ENCODE results near the gene BCL2L14.

The BCL2L14 gene, protein sequence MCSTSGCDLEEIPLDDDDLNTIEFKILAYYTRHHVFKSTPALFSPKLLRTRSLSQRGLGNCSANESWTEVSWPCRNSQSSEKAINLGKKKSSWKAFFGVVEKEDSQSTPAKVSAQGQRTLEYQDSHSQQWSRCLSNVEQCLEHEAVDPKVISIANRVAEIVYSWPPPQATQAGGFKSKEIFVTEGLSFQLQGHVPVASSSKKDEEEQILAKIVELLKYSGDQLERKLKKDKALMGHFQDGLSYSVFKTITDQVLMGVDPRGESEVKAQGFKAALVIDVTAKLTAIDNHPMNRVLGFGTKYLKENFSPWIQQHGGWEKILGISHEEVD

DNA sequence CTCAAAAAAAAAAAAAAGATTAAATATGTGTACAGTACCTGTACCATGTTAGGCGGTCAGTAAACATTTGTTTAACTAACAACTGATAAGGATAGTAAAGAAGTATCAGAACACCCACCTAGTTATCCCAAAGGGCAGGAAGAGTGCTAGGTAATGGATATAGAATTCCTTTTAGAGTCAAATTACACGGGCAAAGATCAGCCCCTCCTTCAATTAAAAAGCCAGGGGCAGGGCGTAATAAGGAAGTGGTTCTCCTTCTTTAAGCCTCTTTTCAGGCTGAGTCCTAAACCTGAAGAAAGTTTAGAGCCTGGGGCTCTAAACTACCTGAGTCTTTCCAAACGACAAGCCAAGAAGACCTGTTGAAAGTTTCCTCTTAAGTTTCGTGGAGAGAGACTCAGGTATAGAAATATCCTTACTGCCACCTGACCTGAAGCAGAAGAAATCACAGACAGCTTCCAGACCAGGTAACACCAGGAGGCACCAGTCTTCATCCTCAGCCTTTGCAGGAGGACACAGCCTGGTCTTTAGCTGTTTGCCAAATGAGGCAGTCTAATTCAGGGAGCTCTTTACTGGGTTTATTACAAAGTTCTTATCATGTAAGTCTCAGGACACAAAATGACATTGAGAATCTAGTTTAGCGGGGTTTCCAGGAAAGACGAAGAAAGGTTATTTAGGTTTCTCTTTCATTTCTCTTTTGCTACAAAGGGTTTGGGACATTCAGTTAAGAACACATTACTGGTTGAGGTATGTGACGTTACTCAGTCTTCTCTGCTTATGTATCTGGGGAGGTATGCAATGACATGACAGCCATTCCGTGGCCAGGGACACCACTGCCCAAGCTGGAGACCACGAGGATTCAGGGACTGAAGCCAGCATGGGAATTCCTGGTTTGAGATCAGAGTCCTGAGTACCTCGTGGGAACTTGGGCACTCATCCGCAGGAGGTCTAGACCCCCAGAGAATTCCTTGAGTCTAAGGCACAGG, at the start of gene BCL2L14:
Gene BCL2L14, plus strand, starts transcription at position 266 of the 983 bp plus-strand sequence. CDS start 8,367 bp downstream, outside the sequence.
- peak; percentile 11 for DNase-seq

DNA sequence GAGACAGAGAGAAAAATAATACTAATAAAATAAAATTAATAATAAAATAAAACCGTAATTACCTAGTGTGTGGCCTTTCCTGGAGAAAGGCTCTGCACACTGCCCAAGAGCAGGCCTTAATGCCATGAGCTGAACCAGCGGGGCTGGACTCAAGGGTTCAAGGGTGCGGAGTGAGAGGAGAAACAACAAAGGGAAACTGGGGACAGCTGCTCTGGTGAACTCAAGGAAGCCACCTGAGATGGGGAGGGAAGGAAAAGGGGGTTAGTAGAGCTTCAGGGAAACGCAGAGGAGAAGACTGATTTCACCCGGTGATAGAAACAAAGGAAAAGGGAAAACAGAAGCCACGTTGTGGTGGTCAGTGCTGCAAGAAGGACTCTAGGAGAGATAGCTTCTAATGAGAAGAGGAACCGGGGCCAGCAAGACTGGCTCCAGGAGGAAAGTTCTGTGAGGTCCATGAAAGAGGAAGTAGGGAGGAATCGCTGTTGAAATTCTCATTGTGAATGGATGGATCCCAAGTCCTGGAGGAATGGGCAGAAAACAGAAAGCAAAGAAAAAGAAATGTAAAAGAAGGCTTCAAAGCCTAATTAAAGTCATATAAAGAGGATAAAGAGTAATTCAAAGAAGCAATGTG, 48.3 kb upstream of the BCL2L14 start:
- no peak for DNase-seq

DNA sequence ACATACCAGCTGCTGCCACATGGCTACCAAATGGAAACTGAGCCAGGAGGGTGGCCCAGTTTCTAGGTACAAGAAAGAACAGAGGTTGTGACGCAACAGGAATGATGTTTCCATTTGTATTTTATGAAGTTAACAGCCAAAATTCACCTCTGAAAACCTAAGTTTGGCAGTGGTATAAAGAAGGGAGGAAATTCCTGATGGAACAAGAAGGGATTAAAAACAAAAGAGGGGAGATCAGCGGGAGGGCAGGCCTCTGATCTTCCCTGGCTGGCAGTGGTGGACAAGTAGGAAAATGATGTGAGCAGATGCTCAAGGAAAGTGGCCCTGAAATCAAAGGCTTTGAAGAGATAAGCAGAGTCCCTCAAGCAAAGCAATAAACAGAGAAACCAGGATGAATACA, 47.3 kb upstream of the BCL2L14 start:
- no peak for DNase-seq

DNA sequence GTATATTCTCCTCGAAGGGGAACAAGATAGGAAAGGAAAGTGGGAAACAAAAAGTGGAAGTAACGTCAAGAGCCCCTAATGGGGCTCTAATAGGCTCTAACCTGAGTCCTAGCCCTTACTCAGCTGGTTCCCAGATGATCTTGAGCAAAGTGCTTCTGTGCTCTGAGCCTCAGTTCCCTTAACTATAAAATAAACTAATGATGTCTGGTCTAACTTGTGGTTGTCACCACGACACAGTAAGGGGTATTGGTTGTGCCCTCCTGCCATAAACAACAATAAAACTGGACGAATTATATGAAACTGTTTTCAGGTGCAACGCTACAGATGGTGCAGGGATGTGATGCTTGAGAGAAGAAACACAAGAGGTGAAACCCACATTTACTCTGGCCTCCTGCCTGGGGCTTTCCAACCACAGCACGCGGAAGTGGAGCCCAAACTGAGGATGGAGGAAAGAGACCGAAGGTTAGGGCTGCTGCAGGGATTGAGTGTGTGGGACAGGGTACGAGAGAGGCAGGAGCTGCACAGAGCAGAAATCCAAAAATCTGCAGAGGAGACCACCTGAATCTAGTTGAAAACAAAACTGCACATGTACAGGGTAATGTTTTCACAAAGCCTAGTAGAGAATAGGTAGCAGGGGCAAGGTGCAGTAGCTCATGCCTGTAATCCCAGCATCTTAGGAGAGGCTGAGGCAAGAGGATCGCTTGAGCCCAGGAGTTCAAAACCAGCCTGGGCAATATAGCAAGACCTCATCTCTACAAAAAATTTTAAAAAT, 45.6 kb upstream of the BCL2L14 start:
- no peak for DNase-seq

DNA sequence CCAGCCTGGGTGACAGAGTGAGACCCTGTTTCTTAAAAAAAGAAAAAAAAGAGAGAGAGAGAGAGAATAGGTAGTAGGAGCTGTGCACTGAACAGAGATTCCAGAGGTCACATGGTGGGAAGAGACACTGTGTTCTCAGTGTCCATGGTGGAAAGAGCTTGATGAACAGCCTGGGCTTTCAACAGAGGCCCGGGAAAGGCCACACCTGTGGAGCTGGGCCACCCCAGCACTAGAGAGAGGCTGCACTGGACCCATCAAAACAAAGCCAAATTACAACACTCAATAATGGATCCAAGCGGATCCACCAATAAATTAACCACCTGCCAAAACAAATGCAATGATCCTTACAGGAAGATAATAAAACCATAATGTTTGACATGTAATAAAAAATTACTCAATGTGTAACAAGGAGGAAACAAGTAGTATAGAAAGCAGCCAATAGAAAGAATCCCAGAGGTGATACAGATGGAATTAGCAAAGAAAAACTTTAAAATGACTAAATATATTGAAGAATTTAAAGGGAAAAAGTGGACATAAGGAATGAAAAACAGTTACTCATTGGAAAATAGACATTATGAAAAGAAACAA, 44.8 kb upstream of the BCL2L14 start:
- no peak for DNase-seq

DNA sequence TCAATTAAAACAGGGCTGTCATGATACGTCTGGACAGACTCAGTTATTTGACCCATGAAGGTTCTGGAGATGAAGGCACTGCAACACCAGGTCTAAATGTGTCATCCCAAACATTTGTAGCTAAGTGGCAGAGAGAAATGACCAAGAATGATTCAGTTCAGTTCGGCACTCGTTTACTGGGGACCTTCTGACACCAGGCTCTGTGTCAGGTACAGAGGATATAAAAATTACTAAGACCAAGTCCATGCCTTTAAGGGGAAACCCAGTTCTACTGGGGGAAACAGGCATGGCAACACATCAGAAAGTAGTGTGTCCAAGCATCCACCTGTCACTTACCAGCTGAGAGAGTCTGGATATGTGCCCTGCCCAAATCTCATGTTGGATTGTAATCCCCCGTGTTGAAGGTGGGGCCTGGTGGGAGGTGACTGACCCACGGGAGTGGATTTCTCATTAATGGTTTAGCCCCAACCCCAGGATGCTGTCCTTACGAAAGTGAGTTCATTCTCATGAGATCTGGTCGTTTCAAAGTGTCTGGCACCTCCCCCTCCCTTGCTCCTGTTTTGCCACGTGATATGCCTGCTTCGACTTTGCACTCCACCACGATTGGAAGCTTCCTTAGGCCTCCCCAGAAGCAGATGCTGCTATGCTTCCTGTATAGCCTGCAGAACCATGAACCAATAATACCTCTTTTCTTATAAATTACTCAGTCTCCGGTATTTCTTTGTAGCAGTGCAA, 41.9 kb upstream of the BCL2L14 start:
- DNase-seq: no peak

DNA sequence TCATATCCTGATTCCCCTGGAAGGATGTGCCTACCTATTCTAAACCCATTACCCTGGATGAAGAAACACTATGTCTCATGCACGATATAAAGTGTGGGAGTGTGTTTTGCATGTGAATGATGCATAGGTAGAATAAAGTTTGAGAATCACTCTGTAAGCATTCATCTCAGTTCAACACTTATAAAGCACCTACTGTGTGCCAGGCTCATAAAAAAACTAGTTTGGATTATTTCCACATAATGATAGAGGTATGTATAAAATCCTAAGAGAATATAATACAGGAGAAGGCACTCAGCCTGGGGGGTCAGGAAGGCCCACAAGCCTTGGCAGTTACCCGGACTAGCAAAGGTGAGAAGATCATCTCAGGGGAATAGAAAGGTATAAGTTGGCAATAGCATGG, 41.1 kb upstream of the BCL2L14 start:
- no peak for DNase-seq

DNA sequence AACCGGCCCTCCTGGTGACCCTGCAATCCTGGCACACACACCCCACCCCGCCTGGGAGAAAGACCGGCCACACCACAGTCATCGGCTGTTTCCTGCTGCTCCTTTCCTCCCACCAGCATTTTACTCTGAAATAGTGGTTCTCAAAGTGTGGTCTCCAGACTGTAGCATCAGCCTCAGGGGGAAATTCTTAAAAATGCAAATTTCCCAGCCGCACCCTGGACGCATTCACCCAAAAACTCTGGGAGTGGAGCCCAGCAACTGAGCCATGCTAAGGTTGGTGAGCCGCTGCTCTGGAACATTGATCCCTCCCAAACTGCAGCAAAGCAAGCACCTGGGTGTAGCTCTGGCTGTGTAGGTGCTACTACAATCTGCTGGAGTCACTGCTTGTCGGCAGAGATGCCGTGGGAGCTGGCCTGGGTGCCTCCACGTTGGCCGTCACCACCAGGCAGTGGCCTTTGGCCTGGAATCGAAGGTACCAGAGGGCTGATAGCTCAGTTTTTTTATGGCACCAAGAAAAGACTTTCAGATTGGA, 38.4 kb upstream of the BCL2L14 start:
- no peak for DNase-seq

DNA sequence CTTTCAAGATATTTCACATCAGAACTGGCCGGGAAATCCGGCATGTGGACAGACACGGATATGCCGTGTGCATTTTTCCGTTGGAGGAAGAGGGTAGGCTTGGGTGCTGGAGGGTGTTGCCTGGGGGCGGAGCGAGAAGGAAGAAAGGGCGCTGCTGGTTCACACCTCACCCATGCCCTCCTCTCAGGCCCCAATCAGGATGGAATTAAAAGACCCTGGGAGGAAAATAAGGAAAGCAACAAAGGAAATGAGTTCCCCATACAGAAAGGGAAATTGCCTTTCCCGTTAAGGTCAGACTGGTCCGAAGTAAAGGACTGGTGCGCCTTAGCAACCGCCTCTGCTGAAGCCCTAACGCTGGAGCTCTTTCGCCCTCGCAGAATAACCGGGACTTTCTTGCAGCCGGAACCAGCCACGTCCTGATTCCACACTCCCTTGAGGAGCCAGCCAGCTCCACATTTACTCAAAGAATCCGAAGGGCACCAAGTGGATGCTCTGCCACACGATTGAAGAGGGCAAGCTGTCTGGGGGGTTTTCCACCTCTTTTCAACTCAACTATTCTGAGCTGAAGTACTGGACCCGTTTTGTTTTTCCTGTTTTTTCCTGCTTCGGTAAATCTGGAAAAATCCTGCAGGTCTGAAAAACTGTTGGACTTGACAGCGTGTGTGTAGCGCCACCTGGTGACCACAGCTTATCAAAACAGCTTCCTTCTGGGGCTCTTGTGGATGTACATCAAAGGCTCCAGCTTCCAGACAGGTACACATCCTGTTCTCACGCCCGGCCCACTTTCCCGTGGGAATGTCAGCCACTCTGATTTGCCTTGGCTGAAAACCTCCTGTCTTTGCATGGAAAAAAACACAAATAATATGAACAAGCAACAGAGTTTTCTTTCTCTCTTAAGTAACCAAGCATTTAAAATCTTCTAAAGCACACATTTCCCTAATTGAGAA, 37.6 kb upstream of the BCL2L14 start:
- DNase-seq: peak; percentile 75

DNA sequence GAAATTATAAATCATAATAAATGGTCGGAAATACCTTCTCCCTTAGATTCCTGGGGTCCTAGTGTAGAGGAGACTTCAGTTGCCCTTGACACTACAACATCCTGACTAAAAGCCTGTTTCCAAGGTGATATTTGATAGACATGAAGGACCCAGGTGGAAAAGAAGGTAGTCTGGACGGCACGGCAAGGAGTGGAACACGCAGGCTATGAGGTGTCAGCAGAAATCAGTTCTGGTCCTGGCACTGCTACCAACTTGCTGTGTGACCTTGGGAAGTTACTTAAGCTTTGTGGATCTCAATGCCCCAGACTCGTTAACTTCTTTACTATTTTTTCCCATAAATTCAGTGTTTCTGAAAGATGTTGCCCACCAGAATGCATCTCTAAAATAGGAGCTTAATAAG, 36.9 kb upstream of the BCL2L14 start:
- DNase-seq: no peak

DNA sequence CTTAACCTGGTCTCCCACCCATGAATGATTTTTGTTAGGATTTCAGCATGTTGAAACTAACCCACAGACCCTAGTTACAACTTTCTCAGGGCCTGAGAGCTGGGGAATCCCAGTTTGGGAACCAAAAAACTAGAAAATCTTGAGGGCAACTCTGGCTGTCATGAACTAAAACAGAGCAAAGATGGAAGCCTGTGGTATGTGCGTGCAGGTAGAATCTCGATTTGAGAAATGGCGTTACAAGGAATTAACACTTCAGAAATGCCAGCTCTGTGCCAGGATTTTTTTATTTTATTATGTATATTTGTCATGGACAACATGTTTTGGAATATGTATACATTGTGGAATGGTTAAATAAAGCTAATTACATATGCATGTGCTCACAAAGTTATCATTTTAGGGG, 36.4 kb upstream of the BCL2L14 start:
- no peak for DNase-seq

DNA sequence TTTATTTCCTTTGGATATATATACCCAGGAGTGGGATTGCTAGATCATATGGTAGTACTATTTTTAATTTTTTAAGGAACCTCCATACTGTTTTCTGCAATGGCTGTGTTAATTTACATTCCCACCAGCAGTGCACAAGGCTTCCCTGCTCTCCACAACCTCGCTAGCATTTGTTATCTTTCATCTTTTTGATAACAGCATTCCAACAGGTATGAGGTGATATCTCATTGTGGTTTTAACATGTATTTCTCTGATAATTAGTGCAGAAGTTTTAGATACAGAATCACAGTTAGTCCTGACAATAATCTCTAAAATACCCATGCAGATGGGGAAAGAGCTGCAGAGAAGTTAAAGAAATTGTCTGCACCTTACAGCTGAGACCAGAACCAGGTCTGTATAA, 35.5 kb upstream of the BCL2L14 start:
- DNase-seq: no peak

DNA sequence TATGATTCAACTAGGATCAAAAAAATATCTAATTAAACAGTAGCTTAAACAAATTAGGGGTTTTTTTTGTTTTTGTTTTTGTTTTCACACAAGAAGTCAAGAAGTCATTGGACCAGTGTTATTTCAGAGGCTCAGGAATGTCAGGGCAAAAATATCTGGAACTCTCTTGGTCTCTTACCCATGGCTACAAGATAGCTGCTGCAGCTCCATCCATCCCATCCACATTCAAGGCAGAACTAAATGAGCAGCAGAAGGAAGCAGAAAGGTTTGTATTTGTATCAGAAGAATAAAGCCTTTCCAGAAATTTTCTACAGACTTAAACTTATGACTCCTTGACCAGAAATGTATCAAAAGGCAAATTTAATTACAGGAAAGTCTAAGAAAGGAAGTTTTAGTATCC, 33.8 kb upstream of the BCL2L14 start:
- DNase-seq: no peak

DNA sequence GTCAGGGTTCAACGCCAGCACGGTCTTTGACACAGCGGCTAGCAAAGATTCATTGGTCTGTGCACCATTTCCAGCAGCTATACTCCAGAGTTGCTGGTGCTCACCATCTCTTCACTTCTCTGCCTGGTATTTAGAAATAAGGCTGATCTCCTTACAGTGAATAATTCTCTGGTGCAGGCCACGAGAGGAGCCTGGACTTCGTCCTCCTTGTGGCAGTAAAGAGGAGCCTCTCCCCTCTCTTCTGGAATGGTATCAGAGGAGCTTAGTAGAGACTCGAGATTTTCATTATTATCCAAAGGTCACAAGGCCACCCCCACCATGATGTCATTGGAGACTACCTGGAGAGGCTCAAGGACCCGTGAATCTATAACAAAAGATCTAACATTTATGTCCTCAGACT, 30.8 kb upstream of the BCL2L14 start:
- DNase-seq: no peak

DNA sequence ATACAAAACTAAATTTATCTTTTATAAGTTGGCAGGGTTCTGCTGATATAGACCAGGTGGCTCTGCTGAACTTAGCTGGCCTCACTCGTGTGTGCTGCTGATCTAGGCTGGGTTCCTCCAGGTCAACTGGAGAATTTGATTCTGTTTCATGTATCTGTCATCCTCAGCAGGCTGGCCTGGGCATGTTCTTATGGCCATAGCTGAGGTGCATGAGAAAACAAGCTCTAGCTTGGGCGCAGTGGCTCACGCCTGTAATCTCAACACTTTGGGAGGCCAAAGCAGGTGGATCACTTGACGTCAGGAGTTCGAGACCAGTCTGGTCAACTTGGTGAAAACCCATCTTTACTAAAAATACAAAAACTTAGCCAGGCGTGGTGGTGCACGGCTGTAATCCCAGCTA, 24.3 kb upstream of the BCL2L14 start:
- DNase-seq: no peak

DNA sequence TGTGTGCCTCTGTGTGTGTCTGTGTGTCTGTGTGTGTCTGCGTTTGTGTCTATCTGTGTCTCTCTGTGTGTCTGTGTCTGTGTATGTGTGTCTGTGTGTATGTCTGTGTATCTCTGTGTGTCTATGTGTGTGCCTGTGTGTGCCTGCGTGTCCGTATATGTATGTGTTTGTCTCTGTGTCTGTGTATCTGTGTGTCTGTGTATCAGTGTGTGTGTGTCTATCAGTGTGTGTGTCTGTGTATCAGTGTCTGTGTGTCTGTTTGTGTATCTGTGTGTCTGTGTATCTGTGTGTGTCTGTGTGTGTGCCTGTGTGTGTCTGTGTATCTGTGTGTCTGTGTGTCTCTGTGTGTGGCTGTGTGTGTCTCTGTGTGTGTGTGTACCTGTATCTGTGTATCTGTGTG, 23.1 kb upstream of the BCL2L14 start:
- DNase-seq: no peak

DNA sequence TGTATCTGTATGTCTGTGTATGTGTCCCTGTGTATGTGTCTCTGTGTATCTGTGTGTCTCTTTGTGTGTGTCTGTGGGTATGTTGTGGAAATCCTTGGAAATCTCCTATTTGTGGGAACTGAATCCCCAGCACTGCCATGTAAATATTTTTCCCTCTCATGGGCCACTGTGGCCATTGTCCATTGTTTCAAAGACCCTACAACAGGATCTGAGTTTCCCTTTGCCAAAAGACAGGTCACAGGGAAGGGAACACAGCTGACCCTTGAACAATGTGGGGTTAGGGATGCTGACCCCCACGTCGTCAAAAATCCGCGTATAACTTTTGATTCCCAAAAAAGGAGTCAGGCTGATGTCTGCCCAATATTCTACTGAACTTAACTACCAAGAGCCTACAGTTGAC, 22.5 kb upstream of the BCL2L14 start:
- no peak for DNase-seq

DNA sequence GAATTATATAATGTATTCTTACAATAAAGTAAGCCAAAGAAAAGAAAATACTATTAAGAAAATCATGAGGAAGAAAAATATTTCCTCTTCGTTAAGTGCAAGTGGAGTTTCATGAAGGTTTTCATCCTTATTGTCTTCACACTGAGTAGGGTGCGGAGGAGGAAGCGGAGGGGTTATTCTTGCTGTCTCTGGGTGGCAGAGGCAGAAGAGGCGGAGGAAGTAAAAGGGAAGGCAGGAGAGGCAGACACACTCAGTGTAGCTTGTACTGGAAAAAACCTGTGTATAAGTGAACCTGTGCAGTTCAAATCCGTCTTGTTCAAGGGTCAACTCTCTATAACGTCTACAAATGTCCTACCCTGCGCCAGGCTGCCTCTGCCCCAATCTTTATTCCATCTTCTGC, 22.0 kb upstream of the BCL2L14 start:
- no peak for DNase-seq

DNA sequence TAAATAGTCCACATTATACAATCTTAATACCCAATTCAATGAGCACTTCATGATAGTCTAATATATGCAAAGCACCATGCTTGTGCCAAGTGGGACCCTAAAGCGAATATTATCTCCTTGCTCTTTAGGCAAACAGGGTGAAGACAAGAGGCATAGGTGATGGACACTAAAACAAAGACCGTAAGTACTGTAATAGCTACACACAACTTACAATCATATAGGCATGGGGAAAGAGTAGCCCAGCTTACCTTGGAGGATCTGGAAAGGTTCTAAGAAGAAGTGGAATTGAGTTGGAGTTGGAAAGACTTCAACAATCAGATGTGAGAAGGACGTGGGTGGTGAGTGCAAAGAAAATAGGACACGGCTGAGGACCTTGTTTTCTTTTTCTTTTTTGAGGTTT, 19.1 kb upstream of the BCL2L14 start:
- DNase-seq: no peak

DNA sequence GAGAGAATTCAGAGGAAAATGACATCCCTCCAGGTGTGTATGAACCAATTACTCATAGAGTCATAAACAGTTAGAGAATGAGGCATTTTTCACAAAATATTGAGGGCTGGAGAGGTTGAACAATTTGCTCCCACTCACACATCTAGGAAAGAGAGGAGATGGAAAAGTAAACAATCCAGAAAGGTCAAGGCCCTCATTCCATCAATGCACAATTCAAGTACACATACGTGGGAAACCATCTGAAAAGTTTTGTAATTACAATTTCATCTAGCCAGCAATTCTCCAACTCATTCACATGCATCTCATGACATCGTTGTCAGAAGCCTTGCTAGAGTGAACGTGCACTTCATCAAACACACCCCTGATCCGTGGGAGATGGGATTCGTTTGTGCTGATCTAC, 15.7 kb upstream of the BCL2L14 start:
- no peak for DNase-seq

All from fibroblast of skin of right biceps (primary cell).